ENCODE measurements around the gene HS3ST2.

Gene HS3ST2

GRCh38 chr16:22781480-22781879 is 32.5 kb upstream of the HS3ST2 start:
- Histone ChIP-seq H3K4me3 (no peak overlapping the region), H3K27ac (no peak overlapping the region)
- DNase-seq (ENCODE audit: low spot score), result no peak
- TF ChIP-seq CTCF (IDR thresholded peaks at IDR 0.05), result no peak

GRCh38 chr16:22782314-22782713 is 31.6 kb upstream of the HS3ST2 start:
- TF ChIP-seq CTCF (IDR thresholded peaks at IDR 0.05), result no peak
- DNase-seq (ENCODE audit: low spot score), result no peak
- no peak overlapping the region for H3K4me3 ChIP-seq
- no peak overlapping the region for H3K27ac ChIP-seq

- Histone ChIP-seq H3K27ac (no peak overlapping the region), H3K4me3 (no peak overlapping the region)
- no peak for TF ChIP-seq CTCF (IDR thresholded peaks at IDR 0.05)
- DNase-seq (ENCODE audit: low spot score), result no peak
Measured at GRCh38 chr16:22784690-22785214, 29.2 kb upstream of the HS3ST2 start.

GRCh38 chr16:22785552-22785951 is 28.4 kb upstream of the HS3ST2 start:
- no peak for DNase-seq (ENCODE audit: low spot score)
- TF ChIP-seq CTCF (IDR thresholded peaks at IDR 0.05), result no peak
- Histone ChIP-seq H3K27ac (no peak overlapping the region), H3K4me3 (no peak overlapping the region)

GRCh38 chr16:22786284-22786683 is 27.7 kb upstream of the HS3ST2 start:
- no peak for DNase-seq (ENCODE audit: low spot score)
- Histone ChIP-seq H3K27ac (no peak overlapping the region), H3K4me3 (no peak overlapping the region)
- no peak for TF ChIP-seq CTCF (IDR thresholded peaks at IDR 0.05)

- Histone ChIP-seq H3K27ac (no peak overlapping the region), H3K4me3 (no peak overlapping the region)
- no peak for TF ChIP-seq CTCF (IDR thresholded peaks at IDR 0.05)
- DNase-seq (ENCODE audit: low spot score), result no peak
Measured at GRCh38 chr16:22786691-22787090, 27.3 kb upstream of the HS3ST2 start.

- H3K27ac ChIP-seq, result no peak overlapping the region
- DNase-seq (ENCODE audit: low spot score), result no peak
- no peak for TF ChIP-seq CTCF (IDR thresholded peaks at IDR 0.05)
- H3K4me3 ChIP-seq, result no peak overlapping the region
Measured at GRCh38 chr16:22787466-22788192, 26.3 kb upstream of the HS3ST2 start.
